ENCODE data around the gene DAPK3. TPM values are rescaled to one million over a fixed set of nuclear protein-coding genes. Genes with fewer than 3 reads are reported as not detected.
A peak's percentile ranks its signal among the peaks of the same experiment; 100 is the strongest.

Gene DAPK3
- total and polyA plus RNA-seq, 2 experiments from 2014 or later = 103 to 140 TPM

GRCh38 chr19:3916033-3916432 lies 54.9 kb downstream of the DAPK3 start:
- H2AFZ ChIP-seq = no peak overlapping the region
- no peaks in the 10 kb centered on the region for H3K9me3 ChIP-seq (ENCODE audit: low read depth)
- no peaks in the 10 kb centered on the region for H3K36me3 ChIP-seq (replicated peaks; ENCODE audit: insufficient read depth, low read depth)
- no peak for DNase-seq (ENCODE audit: low spot score)
- TF ChIP-seq EZH2 (IDR thresholded peaks at IDR 0.05; ENCODE audit: borderline replicate concordance) = no peak
- TF ChIP-seq EZH2phosphoT487 (IDR thresholded peaks at IDR 0.05; ENCODE audit: low read depth, severe bottlenecking, unreplicated experiment) = no peak
- TF ChIP-seq CTCF (IDR thresholded peaks at IDR 0.05; ENCODE audit: poor library complexity) = no peak
- no peaks in the 10 kb centered on the region for H3K4me1 ChIP-seq (ENCODE audit: insufficient read depth)
- no peak overlapping the region for H3K4me2 ChIP-seq
- no peaks in the 10 kb centered on the region for H3K9me2 ChIP-seq (replicated peaks; ENCODE audit: insufficient read depth)
- H4K20me1 ChIP-seq (ENCODE audit: insufficient read depth, poor library complexity, severe bottlenecking) = no peaks in the 10 kb centered on the region
- no peak overlapping the region for H3K27ac ChIP-seq
- H3K4me3 ChIP-seq = no peak overlapping the region
- no peaks in the 10 kb centered on the region for H3K79me2 ChIP-seq
- no peaks in the 10 kb centered on the region for H3K27me3 ChIP-seq
- WGBS (ENCODE audit: low lambda C conversion rate, missing lambda C conversion rate) = 92% methylated on average over 5 of the region's 5 CpGs

DNA sequence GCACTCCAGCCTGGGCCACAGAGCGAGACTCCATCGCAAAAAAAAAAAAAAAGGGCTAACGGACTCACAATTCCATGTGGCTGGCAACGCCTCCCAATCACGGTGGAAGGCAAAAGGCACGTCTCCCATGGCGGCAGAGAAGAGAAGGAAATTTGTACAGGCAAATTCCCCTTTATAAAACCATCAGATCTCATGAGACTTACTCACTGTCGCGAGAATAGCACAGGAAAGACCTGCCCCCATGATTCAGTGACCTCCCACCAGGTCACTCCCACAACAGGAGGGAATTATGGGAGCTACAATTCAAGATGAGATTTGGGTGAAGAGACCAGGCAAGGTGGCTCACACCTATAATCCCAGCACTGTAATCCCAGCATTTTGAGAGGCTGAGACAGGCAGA lies 56.7 kb downstream of the DAPK3 start:
- no peak for DNase-seq (ENCODE audit: low spot score)
- Histone ChIP-seq H2AFZ (no peak overlapping the region), H3K27me3 (no peaks in the 10 kb centered on the region), H3K79me2 (no peaks in the 10 kb centered on the region), H4K20me1 (ENCODE audit: insufficient read depth, poor library complexity, severe bottlenecking) (no peaks in the 10 kb centered on the region), H3K27ac (no peak overlapping the region), H3K4me2 (no peak overlapping the region), H3K9me2 (replicated peaks; ENCODE audit: insufficient read depth) (no peaks in the 10 kb centered on the region), H3K4me1 (ENCODE audit: insufficient read depth) (no peaks in the 10 kb centered on the region), H3K36me3 (replicated peaks; ENCODE audit: insufficient read depth, low read depth) (no peaks in the 10 kb centered on the region), H3K4me3 (no peak overlapping the region), H3K9me3 (ENCODE audit: low read depth) (no peaks in the 10 kb centered on the region)
- TF ChIP-seq CTCF (IDR thresholded peaks at IDR 0.05; ENCODE audit: poor library complexity) = no peak
- TF ChIP-seq EZH2 (IDR thresholded peaks at IDR 0.05; ENCODE audit: borderline replicate concordance) = no peak
- 83% methylated on average over 7 of the region's 9 CpGs for WGBS (ENCODE audit: low lambda C conversion rate, missing lambda C conversion rate)

- 92% methylated on average over 1 of the region's 1 CpG for WGBS (ENCODE audit: low lambda C conversion rate, missing lambda C conversion rate)
- Histone ChIP-seq H3K27me3 (no peaks in the 10 kb centered on the region), H3K4me3 (no peak overlapping the region), H2AFZ (no peak overlapping the region), H3K27ac (no peak overlapping the region), H3K4me2 (no peak overlapping the region), H3K9me3 (ENCODE audit: low read depth) (no peaks in the 10 kb centered on the region), H4K20me1 (ENCODE audit: insufficient read depth, poor library complexity, severe bottlenecking) (no peaks in the 10 kb centered on the region), H3K36me3 (replicated peaks; ENCODE audit: insufficient read depth, low read depth) (no peaks in the 10 kb centered on the region), H3K4me1 (ENCODE audit: insufficient read depth) (no peaks in the 10 kb centered on the region), H3K9me2 (replicated peaks; ENCODE audit: insufficient read depth) (no peaks in the 10 kb centered on the region), H3K79me2 (no peaks in the 10 kb centered on the region)
- TF ChIP-seq EZH2 (IDR thresholded peaks at IDR 0.05; ENCODE audit: borderline replicate concordance) (no peak), EZH2phosphoT487 (IDR thresholded peaks at IDR 0.05; ENCODE audit: low read depth, severe bottlenecking, unreplicated experiment) (no peak), CTCF (IDR thresholded peaks at IDR 0.05; ENCODE audit: poor library complexity) (no peak)
- DNase-seq (ENCODE audit: low spot score) = no peak
Observed at GRCh38 chr19:3910105-3910504, 60.8 kb downstream of the DAPK3 start.

MicroRNAs within 50 kb of the gene (microRNA counts, 767-probe panel; counts per million panel counts)
- not detected for microRNA hsa-miR-637

Small RNA genes within 50 kb of the gene (microRNA-seq; reads per million reads assigned to microRNA genes)
- not detected for gene MIR637

Small RNA genes within 50 kb of the gene (small RNA-seq; reads per million reads assigned to genes)
- gene RN7SL202P (not detected), gene SNORD37 (10.3 reads per million, percentile 95 among the genes with 10 or more reads in this experiment)

Other genes starting within 250 kb of the DAPK3 start
- 20.7 and 27.1 TPM in 2 replicates for gene APBA3, start 209.4 kb downstream of the DAPK3 start, total RNA-seq
- 25.5 and 29.0 TPM in 2 replicates for gene APBA3, start 209.4 kb downstream of the DAPK3 start, polyA plus RNA-seq
- 39.0 and 42.2 TPM in 2 replicates for gene MRPL54, start 208.4 kb downstream of the DAPK3 start, total RNA-seq
- 71.2 and 86.8 TPM in 2 replicates for gene MRPL54, start 208.4 kb downstream of the DAPK3 start, polyA plus RNA-seq
- not detected in 2 replicates for gene RAX2, start 198.9 kb downstream of the DAPK3 start, total RNA-seq
- 0.22 TPM in 1 of 2 replicates, not detected in the other for gene RAX2, start 198.9 kb downstream of the DAPK3 start, polyA plus RNA-seq
- not detected in 2 replicates for gene MATK, start 184.7 kb downstream of the DAPK3 start, total RNA-seq
- gene MATK, start 184.7 kb downstream of the DAPK3 start, polyA plus RNA-seq = 0.34 and 0.50 TPM in 2 replicates
- gene ZFR2, start 102.1 kb downstream of the DAPK3 start, total RNA-seq = 0.36 and 0.97 TPM in 2 replicates
- gene ZFR2, start 102.1 kb downstream of the DAPK3 start, polyA plus RNA-seq = 1.7 and 3.3 TPM in 2 replicates
- gene ATCAY, start 90.4 kb downstream of the DAPK3 start, total RNA-seq = 0.13 and 0.28 TPM in 2 replicates
- gene ATCAY, start 90.4 kb downstream of the DAPK3 start, polyA plus RNA-seq = 0.33 TPM in 1 of 2 replicates, not detected in the other
- gene NMRK2, start 38.0 kb downstream of the DAPK3 start, total RNA-seq = 0.32 TPM in 1 of 2 replicates, not detected in the other
- gene NMRK2, start 38.0 kb downstream of the DAPK3 start, polyA plus RNA-seq = 0.95 TPM in 1 of 2 replicates, not detected in the other
- gene EEF2, start 14.4 kb upstream of the DAPK3 start, total RNA-seq = 1,740 and 1,817 TPM in 2 replicates
- gene EEF2, start 14.4 kb upstream of the DAPK3 start, polyA plus RNA-seq = 444 and 526 TPM in 2 replicates
- gene PIAS4, start 36.6 kb upstream of the DAPK3 start, total RNA-seq = 16.7 and 18.1 TPM in 2 replicates
- 8.3 and 15.0 TPM in 2 replicates for gene PIAS4, start 36.6 kb upstream of the DAPK3 start, polyA plus RNA-seq
- 19.2 and 23.3 TPM in 2 replicates for gene ZBTB7A, start 95.8 kb upstream of the DAPK3 start, total RNA-seq
- 46.1 and 46.2 TPM in 2 replicates for gene ZBTB7A, start 95.8 kb upstream of the DAPK3 start, polyA plus RNA-seq
- 133 and 135 TPM in 2 replicates for gene MAP2K2, start 153.0 kb upstream of the DAPK3 start, total RNA-seq
- 188 and 196 TPM in 2 replicates for gene MAP2K2, start 153.0 kb upstream of the DAPK3 start, polyA plus RNA-seq
- 21.7 and 31.9 TPM in 2 replicates for gene CREB3L3, start 182.5 kb upstream of the DAPK3 start, total RNA-seq
- gene CREB3L3, start 182.5 kb upstream of the DAPK3 start, polyA plus RNA-seq = 31.2 and 48.5 TPM in 2 replicates
- 15.6 and 15.7 TPM in 2 replicates for gene SIRT6, start 211.5 kb upstream of the DAPK3 start, total RNA-seq
- gene SIRT6, start 211.5 kb upstream of the DAPK3 start, polyA plus RNA-seq = 9.9 and 16.8 TPM in 2 replicates
- gene ANKRD24, start 211.6 kb upstream of the DAPK3 start, total RNA-seq = 0.84 and 3.4 TPM in 2 replicates
- 1.5 and 2.0 TPM in 2 replicates for gene ANKRD24, start 211.6 kb upstream of the DAPK3 start, polyA plus RNA-seq

Measured in hepatocyte (in vitro differentiated cells).